Measurements from ENCODE around the gene ASB18. TPM values are rescaled to one million over a fixed set of nuclear protein-coding genes. Genes with fewer than 3 reads are reported as not detected.

The ASB18 gene
- total RNA-seq, 2 experiments from 2014 or later = not detected

GRCh38 chr2:236169741-236170589, 94.2 kb downstream of the ASB18 start:
- Mint-ChIP-seq H3K4me1 (peaks cover 4% of the 10 kb centered on the region), H3K36me3 (ENCODE audit: low read depth) (peaks cover 8% of the 10 kb centered on the region), H3K4me3 (no peak overlapping the region), H3K27me3 (peaks cover 73% of the 10 kb centered on the region), H3K27ac (peak overlapping the region; percentile 31), H3K9me3 (no peaks in the 10 kb centered on the region)
- ChIA-PET CTCF (interaction anchor here (0.5 to 1.0 kb wide), 3 partner anchors 11 to 390 kb away, joined by 3 to 4 read pairs (median 4); no protein-coding TSS in a partner anchor), POLR2A (no interaction called here)
- no peak for DNase-seq

- H3K4me1 Mint-ChIP-seq = peaks cover 4% of the 10 kb centered on the region
- ChIA-PET POLR2A (no interaction called here), CTCF (interaction anchor here (0.5 to 1.0 kb wide), 3 partner anchors 8 to 20 kb away, joined by 3 to 4 read pairs (median 3); no protein-coding TSS in a partner anchor)
- H3K9me3 Mint-ChIP-seq = no peaks in the 10 kb centered on the region
- peak overlapping the region; percentile 47 for H3K27ac Mint-ChIP-seq
- H3K4me3 Mint-ChIP-seq = no peak overlapping the region
- no peak for DNase-seq
- H3K36me3 Mint-ChIP-seq (ENCODE audit: low read depth) = peaks cover 8% of the 10 kb centered on the region
- peaks cover 70% of the 10 kb centered on the region for H3K27me3 Mint-ChIP-seq
Measured at GRCh38 chr2:236169151-236169721, 95.0 kb downstream of the ASB18 start.

- H3K27me3 Mint-ChIP-seq = peaks cover 62% of the 10 kb centered on the region
- ChIA-PET CTCF (interaction anchor here (0.6 kb wide), 1 partner anchor 9 kb away, joined by 3 read pairs; no protein-coding TSS in a partner anchor), POLR2A (no interaction called here)
- peak within 1 kb of the TSS; percentile 47 for H3K27ac Mint-ChIP-seq
- no peaks in the 10 kb centered on the region for H3K9me3 Mint-ChIP-seq
- peaks cover 8% of the 10 kb centered on the region for H3K36me3 Mint-ChIP-seq (ENCODE audit: low read depth)
- H3K4me1 Mint-ChIP-seq = peaks cover 4% of the 10 kb centered on the region
- DNase-seq = no peak
- no peak within 1 kb of the TSS for H3K4me3 Mint-ChIP-seq
Measured at GRCh38 chr2:236168110-236169080, 95.8 kb downstream of the ASB18 start, which contains the start of gene GBX2. Gene GBX2, minus strand, starts transcription at chr2:236168386. Its CDS starts 415 bp downstream, at chr2:236167971.

GRCh38 chr2:236167297-236168109, 96.7 kb downstream of the ASB18 start:
- Mint-ChIP-seq H3K27ac (no peak overlapping the region), H3K4me3 (no peak overlapping the region), H3K36me3 (ENCODE audit: low read depth) (peaks cover 8% of the 10 kb centered on the region), H3K27me3 (peaks cover 65% of the 10 kb centered on the region), H3K4me1 (peaks cover 4% of the 10 kb centered on the region), H3K9me3 (no peaks in the 10 kb centered on the region)
- CTCF ChIA-PET = no interaction called here
- POLR2A ChIA-PET = no interaction called here
- no peak for DNase-seq

GRCh38 chr2:236166796-236167296, 97.4 kb downstream of the ASB18 start:
- peaks cover 8% of the 10 kb centered on the region for H3K36me3 Mint-ChIP-seq (ENCODE audit: low read depth)
- H3K27ac Mint-ChIP-seq = peak overlapping the region; percentile 61
- H3K27me3 Mint-ChIP-seq = peaks cover 63% of the 10 kb centered on the region
- peak overlapping the region; percentile 32 for H3K4me3 Mint-ChIP-seq
- ChIA-PET CTCF (interaction anchor here (0.6 kb wide), 1 partner anchor 32 kb away, joined by 4 read pairs; no protein-coding TSS in a partner anchor), POLR2A (no interaction called here)
- H3K4me1 Mint-ChIP-seq = peaks cover 4% of the 10 kb centered on the region
- H3K9me3 Mint-ChIP-seq = no peaks in the 10 kb centered on the region
- no peak for DNase-seq

DNA sequence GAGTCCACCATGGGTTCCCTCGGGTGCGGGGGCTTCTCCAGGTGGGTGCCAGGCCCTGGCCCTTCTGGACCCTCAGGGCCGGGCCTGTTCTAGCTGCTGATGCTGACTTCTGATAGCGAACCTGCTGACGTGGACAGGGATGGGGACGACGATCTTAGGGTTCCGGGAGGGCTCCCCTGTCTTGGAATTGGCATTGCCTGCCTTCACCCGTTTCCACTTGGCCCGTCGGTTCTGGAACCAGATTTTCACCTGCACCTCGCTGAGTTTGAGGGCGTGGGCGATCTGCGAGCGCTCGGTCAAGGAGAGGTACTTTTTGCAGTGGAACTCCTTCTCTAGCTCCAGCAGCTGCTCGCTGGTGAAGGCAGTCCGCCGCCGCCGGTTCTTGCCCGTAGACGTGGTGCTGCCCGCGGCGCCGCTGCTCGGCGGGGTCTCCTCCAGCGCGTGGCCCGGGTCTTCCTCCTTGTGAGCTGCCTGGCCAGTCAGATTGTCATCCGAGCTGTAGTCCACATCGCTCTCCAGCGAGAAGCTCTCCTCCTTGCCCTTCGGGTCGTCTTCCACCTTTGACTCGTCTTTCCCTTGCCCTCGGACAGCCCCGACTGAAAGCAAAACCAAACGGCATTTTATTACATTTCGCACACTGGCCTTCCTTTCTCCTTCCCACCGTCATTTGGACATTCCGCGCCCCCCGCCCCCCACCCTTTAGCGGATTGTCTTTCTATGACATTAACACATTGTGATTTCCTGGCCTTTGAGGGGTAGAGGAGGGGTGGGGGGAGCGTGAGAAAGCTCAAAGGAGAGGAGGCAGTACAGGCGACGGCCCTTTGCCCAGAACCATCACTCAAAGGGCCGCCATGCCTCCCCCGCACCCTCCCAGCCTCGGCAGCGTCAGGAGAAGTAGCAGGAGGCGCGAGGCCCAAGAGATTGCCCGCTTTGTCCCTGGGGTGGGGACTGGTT, 98.1 kb downstream of the ASB18 start:
- Mint-ChIP-seq H3K27ac (peak overlapping the region; percentile 61), H3K4me3 (peak overlapping the region; percentile 32), H3K9me3 (no peaks in the 10 kb centered on the region), H3K27me3 (peaks cover 64% of the 10 kb centered on the region), H3K4me1 (peaks cover 4% of the 10 kb centered on the region), H3K36me3 (ENCODE audit: low read depth) (peaks cover 8% of the 10 kb centered on the region)
- POLR2A ChIA-PET = no interaction called here
- CTCF ChIA-PET = interaction anchor here (0.6 to 0.9 kb wide), 2 partner anchors 12 to 31 kb away, joined by 3 to 4 read pairs; no protein-coding TSS in a partner anchor
- DNase-seq = no peak

- peaks cover 61% of the 10 kb centered on the region for H3K27me3 Mint-ChIP-seq
- CTCF ChIA-PET = interaction anchor here (0.9 kb wide), 1 partner anchor 13 kb away, joined by 3 read pairs; no protein-coding TSS in a partner anchor
Measured at GRCh38 chr2:236164925-236165841, 99.0 kb downstream of the ASB18 start.

GRCh38 chr2:236164201-236164924, 99.8 kb downstream of the ASB18 start:
- no peak for DNase-seq
- Mint-ChIP-seq H3K4me1 (peaks cover 2% of the 10 kb centered on the region), H3K27ac (peak overlapping the region; percentile 34), H3K9me3 (no peaks in the 10 kb centered on the region), H3K4me3 (no peak overlapping the region), H3K36me3 (ENCODE audit: low read depth) (peaks cover 2% of the 10 kb centered on the region), H3K27me3 (peaks cover 54% of the 10 kb centered on the region)
- POLR2A ChIA-PET = no interaction called here
- CTCF ChIA-PET = no interaction called here

More at GRCh38 chr2:236164925-236165841, 99.0 kb downstream of the ASB18 start:
- DNase-seq = no peak
- Mint-ChIP-seq H3K27ac (peak overlapping the region; percentile 34), H3K36me3 (ENCODE audit: low read depth) (peaks cover 5% of the 10 kb centered on the region), H3K4me1 (peaks cover 2% of the 10 kb centered on the region), H3K9me3 (no peaks in the 10 kb centered on the region), H3K4me3 (no peak overlapping the region)
- POLR2A ChIA-PET = no interaction called here

DNA sequence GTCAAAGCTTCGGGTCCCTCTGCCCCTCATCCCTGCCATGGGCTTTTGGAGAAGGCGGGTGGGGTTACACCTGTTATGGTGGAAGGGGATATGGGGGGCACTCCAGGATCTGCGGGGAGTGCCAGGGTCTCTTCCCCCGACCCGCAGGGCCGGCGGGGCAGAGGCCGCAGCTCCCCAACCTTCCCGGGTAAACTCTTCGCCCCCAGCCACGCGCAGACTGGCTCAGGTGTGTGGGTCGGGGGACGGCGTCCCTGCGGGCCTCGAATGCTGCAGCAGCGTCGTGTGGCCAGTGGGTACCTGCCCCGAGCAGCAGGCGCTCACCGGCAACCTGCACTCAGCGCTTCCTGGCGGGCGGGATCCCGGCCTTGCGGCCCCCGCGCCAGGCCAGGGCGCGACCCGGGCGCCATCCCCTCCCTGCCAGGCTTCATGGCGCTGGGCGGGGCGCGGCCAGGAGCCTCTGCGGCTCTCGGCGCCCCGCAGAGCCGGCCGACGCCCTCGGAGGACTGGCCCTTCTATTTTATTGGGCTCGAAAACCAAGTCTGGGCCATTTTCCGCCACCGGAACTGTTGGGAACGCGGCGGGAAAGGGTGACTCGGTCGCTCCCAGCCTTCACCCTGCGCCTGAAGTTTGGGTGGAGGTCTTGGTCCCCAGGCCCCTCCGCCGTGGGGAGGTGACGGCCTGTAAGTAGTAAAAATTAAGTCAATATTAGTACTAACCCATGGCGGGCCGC, 100.6 kb downstream of the ASB18 start:
- Mint-ChIP-seq H3K27ac (no peak overlapping the region), H3K9me3 (no peaks in the 10 kb centered on the region), H3K4me3 (no peak overlapping the region), H3K27me3 (peaks cover 52% of the 10 kb centered on the region), H3K36me3 (ENCODE audit: low read depth) (no peaks in the 10 kb centered on the region), H3K4me1 (peaks cover 2% of the 10 kb centered on the region)
- POLR2A ChIA-PET = no interaction called here
- DNase-seq = no peak
- CTCF ChIA-PET = interaction anchor here (0.7 kb wide), 1 partner anchor 15 kb away, joined by 3 read pairs; no protein-coding TSS in a partner anchor

All from activated CD4-positive, alpha-beta memory T cell treated with anti-CD3 and anti-CD28 coated beads, Interleukin-2, amount 10 ng/mL, durations not matched to agents 7 days and 5 days (primary cell).